ENCODE results near the gene ROR1.
A peak's percentile ranks its signal among the peaks of the same experiment; 100 is the strongest.

The ROR1 gene

DNA sequence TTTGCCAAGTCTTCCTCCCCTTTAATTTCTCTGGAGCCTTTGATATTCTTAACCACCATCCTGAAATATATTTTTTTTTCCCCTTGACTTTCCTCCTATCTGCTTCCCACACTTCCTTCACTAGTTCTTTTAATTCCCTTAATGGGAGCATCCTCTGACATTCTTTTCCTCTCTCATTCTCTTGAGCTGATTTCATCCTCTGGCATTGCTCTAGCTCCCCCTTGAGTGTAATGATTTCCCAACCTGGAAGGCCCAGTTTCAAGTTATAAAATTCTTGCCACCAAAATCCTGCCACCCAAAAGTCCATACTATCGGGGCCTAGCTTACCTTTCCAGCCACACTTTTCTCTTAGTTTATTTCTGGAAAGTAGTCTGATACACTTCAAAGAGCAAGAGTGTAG is 390.2 kb downstream of the ROR1 start:
- Histone ChIP-seq H3K4me3 (ENCODE audit: severe bottlenecking) (no peak overlapping the region), H3K9me3 (ENCODE audit: severe bottlenecking) (no peaks in the 10 kb centered on the region), H3K4me1 (ENCODE audit: insufficient read depth, poor library complexity, severe bottlenecking) (no peaks in the 10 kb centered on the region), H3K27ac (ENCODE audit: poor library complexity, severe bottlenecking) (no peak overlapping the region), H3K36me3 (ENCODE audit: low read depth) (no peaks in the 10 kb centered on the region), H3K27me3 (ENCODE audit: insufficient read depth, poor library complexity, severe bottlenecking) (no peaks in the 10 kb centered on the region)
- ATAC-seq (ENCODE audit: low read depth) (no peak; the same call in 2 of the 3 replicates), DNase-seq (ENCODE audit: low spot score) (no peak)
- TF ChIP-seq, protein P1, sequence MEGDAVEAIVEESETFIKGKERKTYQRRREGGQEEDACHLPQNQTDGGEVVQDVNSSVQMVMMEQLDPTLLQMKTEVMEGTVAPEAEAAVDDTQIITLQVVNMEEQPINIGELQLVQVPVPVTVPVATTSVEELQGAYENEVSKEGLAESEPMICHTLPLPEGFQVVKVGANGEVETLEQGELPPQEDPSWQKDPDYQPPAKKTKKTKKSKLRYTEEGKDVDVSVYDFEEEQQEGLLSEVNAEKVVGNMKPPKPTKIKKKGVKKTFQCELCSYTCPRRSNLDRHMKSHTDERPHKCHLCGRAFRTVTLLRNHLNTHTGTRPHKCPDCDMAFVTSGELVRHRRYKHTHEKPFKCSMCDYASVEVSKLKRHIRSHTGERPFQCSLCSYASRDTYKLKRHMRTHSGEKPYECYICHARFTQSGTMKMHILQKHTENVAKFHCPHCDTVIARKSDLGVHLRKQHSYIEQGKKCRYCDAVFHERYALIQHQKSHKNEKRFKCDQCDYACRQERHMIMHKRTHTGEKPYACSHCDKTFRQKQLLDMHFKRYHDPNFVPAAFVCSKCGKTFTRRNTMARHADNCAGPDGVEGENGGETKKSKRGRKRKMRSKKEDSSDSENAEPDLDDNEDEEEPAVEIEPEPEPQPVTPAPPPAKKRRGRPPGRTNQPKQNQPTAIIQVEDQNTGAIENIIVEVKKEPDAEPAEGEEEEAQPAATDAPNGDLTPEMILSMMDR (IDR thresholded peaks at IDR 0.05; ENCODE audit: poor library complexity, severe bottlenecking): peak; percentile 62

DNA sequence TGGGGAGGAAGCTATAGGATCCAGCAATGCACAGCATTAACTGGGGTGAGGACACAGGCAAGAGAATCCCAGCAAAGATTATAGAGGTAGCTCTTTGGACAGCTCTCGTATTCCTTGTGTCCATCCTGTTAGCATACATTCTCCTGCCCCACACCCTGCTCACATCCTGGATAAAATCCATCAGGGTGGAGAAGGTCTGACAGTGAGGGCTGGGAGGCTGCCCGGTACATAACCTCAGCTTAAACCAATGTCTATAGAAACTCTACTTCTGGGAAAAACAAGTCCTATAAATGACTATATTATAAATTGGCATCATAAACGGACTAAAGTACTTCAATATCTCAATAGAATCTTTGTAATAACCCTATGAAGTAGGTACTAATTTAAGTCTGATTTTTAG is 392.8 kb downstream of the ROR1 start:
- TF ChIP-seq, protein P1 (IDR thresholded peaks at IDR 0.05; ENCODE audit: poor library complexity, severe bottlenecking): no peak
- H3K27me3 ChIP-seq (ENCODE audit: insufficient read depth, poor library complexity, severe bottlenecking): no peaks in the 10 kb centered on the region
- no peaks in the 10 kb centered on the region for H3K36me3 ChIP-seq (ENCODE audit: low read depth)
- no peaks in the 10 kb centered on the region for H3K9me3 ChIP-seq (ENCODE audit: severe bottlenecking)
- H3K4me1 ChIP-seq (ENCODE audit: insufficient read depth, poor library complexity, severe bottlenecking): peaks cover 4% of the 10 kb centered on the region
- ATAC-seq (ENCODE audit: low read depth) (no peak), DNase-seq (ENCODE audit: low spot score) (no peak)
- H3K27ac ChIP-seq (ENCODE audit: poor library complexity, severe bottlenecking): no peak overlapping the region
- no peak overlapping the region for H3K4me3 ChIP-seq (ENCODE audit: severe bottlenecking)

DNA sequence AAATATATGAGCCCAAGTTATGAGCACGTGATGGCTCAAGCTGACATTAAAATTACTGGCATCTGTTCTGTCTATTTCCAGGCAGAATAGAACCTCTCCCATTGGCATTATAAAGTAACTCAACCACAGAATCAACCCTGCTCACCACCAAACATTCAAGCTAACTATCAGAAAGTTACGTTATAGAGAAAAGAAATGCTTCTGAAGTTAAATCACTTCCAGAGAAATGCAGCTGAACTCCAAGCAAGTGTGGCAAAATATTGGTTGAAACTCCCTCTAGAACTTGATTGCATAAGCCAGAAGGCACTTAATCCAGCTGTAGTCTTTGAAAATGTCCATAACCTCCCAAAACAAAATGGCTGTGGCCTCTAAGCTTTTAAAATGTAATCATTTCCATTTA is 393.4 kb downstream of the ROR1 start:
- ATAC-seq (ENCODE audit: low read depth) (no peak), DNase-seq (ENCODE audit: low spot score) (no peak)
- H3K27me3 ChIP-seq (ENCODE audit: insufficient read depth, poor library complexity, severe bottlenecking): no peaks in the 10 kb centered on the region
- no peak overlapping the region for H3K27ac ChIP-seq (ENCODE audit: poor library complexity, severe bottlenecking)
- TF ChIP-seq, protein P1 (IDR thresholded peaks at IDR 0.05; ENCODE audit: poor library complexity, severe bottlenecking): no peak
- no peak overlapping the region for H3K4me3 ChIP-seq (ENCODE audit: severe bottlenecking)
- H3K9me3 ChIP-seq (ENCODE audit: severe bottlenecking): no peaks in the 10 kb centered on the region
- H3K4me1 ChIP-seq (ENCODE audit: insufficient read depth, poor library complexity, severe bottlenecking): peaks cover 9% of the 10 kb centered on the region
- H3K36me3 ChIP-seq (ENCODE audit: low read depth): no peaks in the 10 kb centered on the region

DNA sequence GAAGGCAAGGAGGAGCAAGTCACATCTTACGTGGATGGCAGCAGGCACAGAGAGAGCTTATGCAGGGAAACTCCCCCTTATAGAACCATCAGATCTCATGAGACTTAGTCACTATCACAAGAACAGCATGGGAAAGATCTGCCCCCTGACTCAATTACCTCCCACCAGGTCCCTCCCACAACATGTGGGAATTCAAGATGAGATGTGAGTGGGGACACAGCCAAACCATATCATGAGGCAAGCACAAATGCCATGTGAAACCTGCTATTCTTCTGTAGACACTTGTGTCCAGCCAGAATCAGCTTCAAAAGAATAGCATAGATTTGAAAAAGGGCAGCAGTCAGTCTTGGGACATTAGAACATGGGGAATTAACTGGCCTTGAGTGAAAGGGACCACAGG is 397.4 kb downstream of the ROR1 start:
- Histone ChIP-seq H3K27me3 (ENCODE audit: insufficient read depth, poor library complexity, severe bottlenecking) (no peaks in the 10 kb centered on the region), H3K4me3 (ENCODE audit: severe bottlenecking) (no peak overlapping the region), H3K27ac (ENCODE audit: poor library complexity, severe bottlenecking) (no peak overlapping the region), H3K9me3 (ENCODE audit: severe bottlenecking) (no peaks in the 10 kb centered on the region), H3K4me1 (ENCODE audit: insufficient read depth, poor library complexity, severe bottlenecking) (peaks cover 17% of the 10 kb centered on the region), H3K36me3 (ENCODE audit: low read depth) (no peaks in the 10 kb centered on the region)
- no peak for ATAC-seq (ENCODE audit: low read depth)
- TF ChIP-seq, protein P1 (IDR thresholded peaks at IDR 0.05; ENCODE audit: poor library complexity, severe bottlenecking): no peak
- DNase-seq (ENCODE audit: low spot score): no peak

DNA sequence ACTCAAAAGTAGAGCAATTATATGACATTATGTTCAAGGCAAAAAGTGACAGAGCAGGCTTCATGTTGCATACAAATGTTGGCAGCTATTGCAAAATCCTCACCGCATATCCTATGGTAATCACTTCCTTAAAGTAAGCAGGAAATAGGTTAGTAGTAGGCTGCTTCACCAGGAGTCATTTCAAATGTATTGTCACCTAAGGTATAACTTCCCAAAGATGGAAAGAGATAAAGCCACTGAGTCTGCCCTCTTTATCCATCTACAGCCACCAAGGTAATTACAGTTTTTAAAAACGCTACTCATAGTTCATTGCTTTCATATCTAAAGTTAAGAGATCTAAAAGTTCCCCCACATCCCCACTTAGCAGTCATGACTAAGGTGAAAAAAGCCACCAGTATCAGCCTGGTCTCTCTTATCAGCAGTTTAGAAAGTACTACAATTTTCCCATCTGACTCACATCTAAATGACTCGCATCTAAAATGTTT is 398.0 kb downstream of the ROR1 start:
- TF ChIP-seq, protein P1 (IDR thresholded peaks at IDR 0.05; ENCODE audit: poor library complexity, severe bottlenecking): no peak
- DNase-seq (ENCODE audit: low spot score) (no peak), ATAC-seq (ENCODE audit: low read depth) (peak; percentile 72)
- Histone ChIP-seq H3K4me1 (ENCODE audit: insufficient read depth, poor library complexity, severe bottlenecking) (peaks cover 17% of the 10 kb centered on the region), H3K27me3 (ENCODE audit: insufficient read depth, poor library complexity, severe bottlenecking) (no peaks in the 10 kb centered on the region), H3K9me3 (ENCODE audit: severe bottlenecking) (no peaks in the 10 kb centered on the region), H3K36me3 (ENCODE audit: low read depth) (no peaks in the 10 kb centered on the region), H3K27ac (ENCODE audit: poor library complexity, severe bottlenecking) (peak overlapping the region; percentile 22), H3K4me3 (ENCODE audit: severe bottlenecking) (no peak overlapping the region)

Measured in RWPE2 (cell line).